ENCODE measurements around the gene COL4A1. TPM values are rescaled to one million over a fixed set of nuclear protein-coding genes. Genes with fewer than 3 reads are reported as not detected.

The COL4A1 gene
- total RNA-seq, 2 donors from 2014 or later, result 140 to 201 TPM

DNA sequence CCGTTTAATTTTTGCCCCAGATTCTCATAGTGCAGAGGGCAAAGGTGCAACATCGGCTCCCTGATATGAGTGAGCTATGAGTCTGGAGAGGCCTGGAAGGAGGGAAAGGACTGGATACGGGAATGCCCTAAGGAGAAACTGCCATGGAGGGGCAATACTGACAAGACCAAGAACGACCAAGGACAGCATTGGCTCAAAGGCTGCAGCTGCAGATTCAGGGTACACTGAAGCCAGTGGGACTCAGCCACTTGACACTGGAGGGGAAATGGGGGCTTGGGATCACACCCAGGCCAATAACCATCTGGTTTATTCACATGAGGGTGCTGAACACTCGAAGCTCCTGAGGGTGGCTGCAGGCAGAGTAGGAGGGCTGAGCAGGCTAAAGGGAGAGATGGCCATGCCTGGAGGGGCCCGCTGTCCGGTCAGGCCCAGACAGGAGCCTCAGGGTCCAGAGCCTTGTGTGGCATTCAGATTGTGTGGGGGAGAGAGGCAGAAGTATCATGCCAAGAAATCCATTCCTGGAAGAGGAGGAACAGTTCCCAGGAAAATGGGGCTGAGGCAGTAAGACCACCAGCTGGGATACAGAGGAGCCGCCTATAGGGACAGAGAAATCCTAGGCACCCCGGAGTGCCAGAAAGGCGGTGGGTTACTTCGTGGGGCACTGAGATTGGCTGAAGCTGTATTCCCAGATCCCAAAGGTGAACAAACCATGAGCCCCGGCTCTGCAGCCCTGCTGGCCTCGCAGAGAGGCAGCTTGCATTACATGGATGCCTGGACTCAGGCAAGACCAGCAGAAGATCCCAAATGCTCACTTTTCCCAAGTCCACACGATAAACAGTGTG is 20.7 kb downstream of the COL4A1 start:
- peak; percentile 53 for DNase-seq (ENCODE audit: low spot score)
- peak overlapping the region; percentile 72 to 80 for H3K27ac ChIP-seq
- no peaks in the 10 kb centered on the region for H3K9me3 ChIP-seq
- no peaks in the 10 kb centered on the region for H3K27me3 ChIP-seq
- peaks cover 8% of the 10 kb centered on the region for H3K36me3 ChIP-seq
- H3K4me3 ChIP-seq, result no peak overlapping the region
- peaks cover 0 to 67% of the 10 kb centered on the region in 2 donors for H3K4me1 ChIP-seq
- TF ChIP-seq, protein P1, sequence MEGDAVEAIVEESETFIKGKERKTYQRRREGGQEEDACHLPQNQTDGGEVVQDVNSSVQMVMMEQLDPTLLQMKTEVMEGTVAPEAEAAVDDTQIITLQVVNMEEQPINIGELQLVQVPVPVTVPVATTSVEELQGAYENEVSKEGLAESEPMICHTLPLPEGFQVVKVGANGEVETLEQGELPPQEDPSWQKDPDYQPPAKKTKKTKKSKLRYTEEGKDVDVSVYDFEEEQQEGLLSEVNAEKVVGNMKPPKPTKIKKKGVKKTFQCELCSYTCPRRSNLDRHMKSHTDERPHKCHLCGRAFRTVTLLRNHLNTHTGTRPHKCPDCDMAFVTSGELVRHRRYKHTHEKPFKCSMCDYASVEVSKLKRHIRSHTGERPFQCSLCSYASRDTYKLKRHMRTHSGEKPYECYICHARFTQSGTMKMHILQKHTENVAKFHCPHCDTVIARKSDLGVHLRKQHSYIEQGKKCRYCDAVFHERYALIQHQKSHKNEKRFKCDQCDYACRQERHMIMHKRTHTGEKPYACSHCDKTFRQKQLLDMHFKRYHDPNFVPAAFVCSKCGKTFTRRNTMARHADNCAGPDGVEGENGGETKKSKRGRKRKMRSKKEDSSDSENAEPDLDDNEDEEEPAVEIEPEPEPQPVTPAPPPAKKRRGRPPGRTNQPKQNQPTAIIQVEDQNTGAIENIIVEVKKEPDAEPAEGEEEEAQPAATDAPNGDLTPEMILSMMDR (IDR thresholded peaks at IDR 0.05), result no peak

- Histone ChIP-seq H3K9me3 (no peaks in the 10 kb centered on the region), H3K4me1 (peaks cover 0 to 80% of the 10 kb centered on the region in 2 donors), H3K4me3 (no peak overlapping the region), H3K27me3 (no peaks in the 10 kb centered on the region), H3K36me3 (peaks cover 8% of the 10 kb centered on the region), H3K27ac (peak overlapping the region; percentile 72 to 80)
- TF ChIP-seq, protein P1 (IDR thresholded peaks at IDR 0.05), result no peak
- DNase-seq (ENCODE audit: low spot score), result peak; percentile 48
Measured at GRCh38 chr13:110284779-110285484, 22.0 kb downstream of the COL4A1 start.

- no peak for DNase-seq (ENCODE audit: low spot score)
- Histone ChIP-seq H3K9me3 (no peaks in the 10 kb centered on the region), H3K27me3 (no peaks in the 10 kb centered on the region), H3K4me1 (peaks cover 0 to 88% of the 10 kb centered on the region in 2 donors), H3K4me3 (no peak overlapping the region), H3K36me3 (no peaks in the 10 kb centered on the region), H3K27ac (peak overlapping the region in 1 of 2 donors; percentile 80)
- TF ChIP-seq, protein P1 (IDR thresholded peaks at IDR 0.05), result no peak
Measured at GRCh38 chr13:110283736-110284517, 23.0 kb downstream of the COL4A1 start.

DNA sequence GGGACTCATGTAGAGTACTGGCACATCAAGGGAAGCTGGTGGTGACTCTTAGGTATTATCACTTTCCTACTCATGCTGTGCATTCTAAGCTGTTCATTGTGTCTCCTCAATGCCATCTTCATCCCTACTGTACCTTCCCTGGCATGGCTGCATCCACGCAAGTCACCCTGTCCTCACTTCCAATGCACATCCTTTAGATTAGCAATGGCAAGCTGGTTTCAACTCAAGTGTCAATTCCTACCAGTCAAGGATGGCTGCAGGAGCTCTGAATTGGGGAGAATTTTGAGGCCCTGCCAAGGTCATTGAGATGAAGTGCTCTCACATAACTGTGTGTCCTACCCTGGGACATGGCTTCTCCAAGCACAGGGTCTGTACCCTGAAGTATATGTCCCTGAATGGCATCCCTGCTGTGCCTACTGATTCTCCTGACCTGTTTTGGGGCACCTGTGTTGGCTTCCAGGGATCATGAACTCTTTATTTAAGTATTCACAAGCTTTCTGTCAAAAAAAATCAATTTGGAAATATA is 24.6 kb downstream of the COL4A1 start:
- Histone ChIP-seq H3K27me3 (no peaks in the 10 kb centered on the region), H3K36me3 (no peaks in the 10 kb centered on the region), H3K9me3 (no peaks in the 10 kb centered on the region), H3K27ac (peak overlapping the region; percentile 28 to 43), H3K4me3 (no peak overlapping the region), H3K4me1 (peaks cover 0 to 95% of the 10 kb centered on the region in 2 donors)
- no peak for DNase-seq (ENCODE audit: low spot score)
- TF ChIP-seq, protein P1 (IDR thresholded peaks at IDR 0.05), result no peak

DNA sequence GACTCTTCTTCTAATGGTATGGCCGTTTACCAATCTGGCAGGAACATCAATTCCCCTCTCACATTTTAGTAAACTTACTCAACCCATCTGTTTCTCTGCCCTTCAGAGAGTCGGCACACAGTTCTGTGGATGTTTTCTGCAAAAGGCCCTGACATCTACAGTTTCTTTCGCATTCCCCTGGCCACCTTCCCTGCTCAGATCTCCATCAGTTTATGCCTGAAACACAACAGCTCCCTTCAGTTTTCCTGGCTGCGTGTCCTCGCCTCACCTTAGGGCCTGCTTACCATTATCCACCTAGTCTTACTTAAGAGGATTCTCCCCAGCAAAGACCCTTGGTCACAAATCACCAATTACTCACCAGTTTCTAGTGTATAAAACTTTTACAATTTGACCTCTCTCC is 25.2 kb downstream of the COL4A1 start:
- Histone ChIP-seq H3K4me3 (no peak overlapping the region), H3K27me3 (no peaks in the 10 kb centered on the region), H3K36me3 (no peaks in the 10 kb centered on the region), H3K27ac (peak overlapping the region; percentile 28 to 43), H3K9me3 (no peaks in the 10 kb centered on the region), H3K4me1 (peaks cover 0 to 95% of the 10 kb centered on the region in 2 donors)
- TF ChIP-seq, protein P1 (IDR thresholded peaks at IDR 0.05), result no peak
- DNase-seq (ENCODE audit: low spot score), result peak; percentile 54

All from right atrium auricular region (tissue), 2 donors.